DND-41 (cell line): Measurements from ENCODE around the gene TBC1D22A.

ENCODE experiments used
- ATAC-seq: fragments of 200-7000 bp; cut with Tn5 transposase; 3 replicates; pipeline ENCODE4 v1.9.1; 2021; ENCODE audit warnings: low read depth; ENCODE audit not compliant: insufficient read depth
- DNase-seq: peaks from one replicate; pipeline ENCODE4 v3.0.0-alpha.2; 2020
- H2AFZ ChIP-seq: 2 replicates; pipeline ENCODE4 v1.6.0; 2012; ENCODE audit warnings: low read depth, low read length
- H3K27ac ChIP-seq: 2 replicates; pipeline ENCODE4 v1.5.1; 2012; ENCODE audit warnings: low read length, inconsistent platforms
- H3K27me3 ChIP-seq: fragments of 200-600 bp; sonication (generic); 2 replicates; pipeline ENCODE4 v1.6.0; 2012; ENCODE audit warnings: low read length, mild to moderate bottlenecking, inconsistent platforms; ENCODE audit not compliant: insufficient read depth, poor library complexity
- H3K36me3 ChIP-seq: 2 replicates; pipeline ENCODE4 v1.5.1; 2012; ENCODE audit warnings: low read length, inconsistent platforms; ENCODE audit not compliant: insufficient read depth
- H3K4me1 ChIP-seq: 2 replicates; pipeline ENCODE4 v1.5.1; 2012; ENCODE audit warnings: mild to moderate bottlenecking, low read length; ENCODE audit not compliant: insufficient read depth
- H3K4me2 ChIP-seq: 2 replicates; pipeline ENCODE4 v1.6.0; 2012; ENCODE audit warnings: mild to moderate bottlenecking, moderate library complexity, low read length, inconsistent platforms; ENCODE audit not compliant: insufficient read depth
- H3K4me3 ChIP-seq, 2 experiments: fragments of 200-600 bp in 1 of 2; shearing (Covaris generic) in 1 of 2; 2 replicates each; pipeline ENCODE4 v1.5.1; 2012 to 2016; ENCODE audit warnings: inconsistent platforms in 2 of 2, low read length in 2 of 2, mild to moderate bottlenecking in 2 of 2, low read depth in 1 of 2, moderate library complexity in 1 of 2
- H3K79me2 ChIP-seq: 2 replicates; pipeline ENCODE4 v1.6.0; 2012; ENCODE audit warnings: low read length, inconsistent platforms; ENCODE audit not compliant: insufficient read depth
- H3K9ac ChIP-seq: 2 replicates; pipeline ENCODE4 v1.6.0; 2012; ENCODE audit warnings: low read depth, mild to moderate bottlenecking, inconsistent platforms, low read length, moderate library complexity
- H3K9me3 ChIP-seq: 2 replicates; pipeline ENCODE4 v1.5.1; 2012; ENCODE audit warnings: low read length, moderate library complexity, mild to moderate bottlenecking, inconsistent platforms; ENCODE audit not compliant: insufficient read depth, severe bottlenecking
- H4K20me1 ChIP-seq: 2 replicates; pipeline ENCODE4 v1.6.0; 2012; ENCODE audit warnings: low read length; ENCODE audit not compliant: insufficient read depth
- CTCF ChIP-seq: IDR thresholded peaks from 2 replicates; pipeline ENCODE4 v1.5.1; 2012; ENCODE audit warnings: borderline replicate concordance, low read length, moderate library complexity, mild to moderate bottlenecking; ENCODE audit not compliant: poor library complexity, severe bottlenecking; ENCODE audit errors: extremely low read depth
- EZH2 ChIP-seq: IDR thresholded peaks from 3 replicates; pipeline ENCODE4 v1.6.1; 2012; ENCODE audit warnings: borderline replicate concordance, low read depth, mild to moderate bottlenecking, moderate library complexity, low read length, inconsistent platforms; ENCODE audit not compliant: severe bottlenecking

The TBC1D22A gene

GRCh38 chr22:46860562-46860961, 98.1 kb downstream of the TBC1D22A start:
- DNase-seq (no peak), ATAC-seq (no peak)
- Histone ChIP-seq H3K27ac (no peak overlapping the region), H3K4me3 (no peak overlapping the region), H3K4me1 (no peaks in the 10 kb centered on the region), H3K79me2 (peaks cover 22% of the 10 kb centered on the region; the same call in 1 of the 2 replicates), H3K4me2 (no peak overlapping the region), H2AFZ (no peak overlapping the region), H3K9ac (no peak overlapping the region), H3K27me3 (no peaks in the 10 kb centered on the region), H3K9me3 (peaks cover 8% of the 10 kb centered on the region), H4K20me1 (no peaks in the 10 kb centered on the region), H3K36me3 (peaks cover 3% of the 10 kb centered on the region)
- TF ChIP-seq EZH2 (no peak), CTCF (no peak)

DNA sequence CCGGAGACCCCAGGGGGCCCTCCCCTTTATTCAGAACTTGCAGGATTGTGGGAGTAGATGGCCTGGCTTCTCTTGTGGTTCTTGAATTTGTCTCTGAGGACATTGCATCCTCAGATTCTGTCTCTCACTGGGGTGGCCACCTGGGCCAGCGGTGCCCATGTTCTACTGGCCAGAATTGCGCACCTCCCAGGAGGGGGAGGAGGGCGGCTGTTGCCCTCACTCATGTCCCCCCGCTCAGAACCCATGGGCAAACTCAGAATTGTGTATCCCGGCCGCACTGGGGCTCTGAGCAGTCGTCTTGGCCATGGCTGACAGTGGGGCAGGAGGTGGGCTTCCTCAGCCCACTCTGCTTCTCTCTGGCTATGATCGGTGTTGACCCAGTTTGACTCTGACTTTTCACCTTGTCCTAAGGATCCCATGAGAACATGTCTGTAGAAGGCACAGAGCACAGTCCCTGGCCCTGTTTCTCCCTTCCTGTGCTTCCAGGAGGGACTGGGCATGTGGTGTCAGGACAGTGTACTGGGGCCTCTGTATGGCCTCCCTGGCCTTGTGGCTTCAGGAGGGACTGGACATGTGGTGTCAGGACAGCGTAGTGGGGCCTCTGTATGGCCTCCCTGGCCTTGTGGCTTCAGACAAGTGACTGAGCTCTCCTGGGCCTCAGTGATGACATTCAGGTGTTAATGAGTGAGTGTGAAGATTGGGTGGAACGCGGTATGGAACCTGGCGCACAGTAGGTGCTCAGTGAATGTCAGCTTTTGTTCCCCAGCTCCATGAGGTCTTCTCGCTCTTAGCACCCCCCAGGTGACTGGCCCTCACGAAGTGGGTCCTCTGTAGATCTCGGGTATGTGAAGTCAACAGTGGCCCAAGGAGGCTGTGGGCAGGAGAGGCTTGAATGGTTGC, 99.3 kb downstream of the TBC1D22A start:
- no peaks in the 10 kb centered on the region for H3K27me3 ChIP-seq
- peaks cover 8% of the 10 kb centered on the region for H3K9me3 ChIP-seq
- H3K4me1 ChIP-seq, result no peaks in the 10 kb centered on the region
- no peak overlapping the region for H2AFZ ChIP-seq
- no peak overlapping the region for H3K9ac ChIP-seq
- no peak overlapping the region for H3K4me2 ChIP-seq
- no peaks in the 10 kb centered on the region for H4K20me1 ChIP-seq
- no peak overlapping the region for H3K4me3 ChIP-seq
- TF ChIP-seq EZH2 (no peak), CTCF (no peak)
- H3K79me2 ChIP-seq, result peaks cover 17% of the 10 kb centered on the region; the same call in 1 of the 2 replicates
- ATAC-seq, result no peak
- H3K27ac ChIP-seq, result no peak overlapping the region
- H3K36me3 ChIP-seq, result peaks cover 3% of the 10 kb centered on the region
- DNase-seq, result no peak

DNA sequence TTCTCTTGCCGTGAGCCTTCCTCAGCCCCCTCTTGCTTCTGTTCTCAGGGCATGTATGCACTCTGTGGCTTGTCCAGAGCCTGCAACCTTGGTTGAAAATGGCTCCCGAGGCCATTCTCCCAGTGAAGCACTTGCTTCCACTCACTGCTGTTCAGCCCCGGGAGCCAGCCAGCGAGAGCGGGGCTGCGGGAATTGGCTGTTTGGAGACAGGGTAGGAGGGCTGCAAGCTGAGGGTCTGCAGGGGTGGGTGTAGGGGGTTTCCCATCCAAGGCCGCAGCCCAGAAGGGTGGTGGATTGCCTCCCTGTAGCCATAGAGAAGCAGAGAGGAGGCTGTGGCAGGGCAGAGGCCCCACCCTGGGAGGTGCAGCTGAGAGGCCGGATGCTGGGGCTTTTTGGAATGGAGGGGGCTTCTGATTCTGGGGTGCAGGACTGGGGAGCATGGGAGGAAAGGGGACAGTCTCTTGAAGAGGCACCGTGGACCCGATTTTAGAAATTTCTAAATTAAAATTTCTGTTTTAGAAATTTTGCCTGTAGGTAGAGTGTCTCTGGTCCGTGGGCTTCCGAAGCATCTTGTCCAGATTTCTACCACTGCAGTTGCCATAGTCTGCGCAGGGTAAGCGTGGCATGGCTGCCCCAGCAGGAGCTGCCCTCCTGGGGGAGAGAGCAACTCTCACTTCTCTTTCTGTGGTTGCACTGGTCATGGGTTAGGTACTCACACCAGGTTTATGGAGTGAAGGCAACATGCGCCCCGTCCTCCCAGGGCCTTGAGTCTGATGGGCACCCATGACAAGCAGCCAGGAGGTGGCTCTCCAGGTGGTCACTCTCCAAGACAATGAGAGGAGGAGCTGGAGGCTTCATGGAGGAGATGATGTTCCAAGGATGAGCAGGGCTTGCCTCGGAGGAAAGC, 100.2 kb downstream of the TBC1D22A start:
- Histone ChIP-seq H3K9me3 (peaks cover 5% of the 10 kb centered on the region), H3K27ac (no peak overlapping the region), H3K27me3 (no peaks in the 10 kb centered on the region), H3K36me3 (peaks cover 3% of the 10 kb centered on the region), H3K79me2 (peaks cover 17% of the 10 kb centered on the region; the same call in 1 of the 2 replicates), H4K20me1 (no peaks in the 10 kb centered on the region), H2AFZ (no peak overlapping the region), H3K4me3 (no peak overlapping the region), H3K4me1 (no peaks in the 10 kb centered on the region), H3K4me2 (no peak overlapping the region), H3K9ac (no peak overlapping the region)
- TF ChIP-seq CTCF, result no peak
- no peak for DNase-seq
- ATAC-seq, result no peak
